GM21390 (cell line): ENCODE data around the gene MYL4.
"Not testable (repeated sequence)": the region's sequence is repeated elsewhere in the genome, so short reads cannot be mapped to it uniquely, and the experiment has no call there.

Experiments used
- ATAC-seq: cut with Tn5 transposase; IDR thresholded peaks from one replicate; pipeline ENCODE4 v1.9.1; 2021; ENCODE audit not compliant: unreplicated experiment

MYL4 gene

DNA sequence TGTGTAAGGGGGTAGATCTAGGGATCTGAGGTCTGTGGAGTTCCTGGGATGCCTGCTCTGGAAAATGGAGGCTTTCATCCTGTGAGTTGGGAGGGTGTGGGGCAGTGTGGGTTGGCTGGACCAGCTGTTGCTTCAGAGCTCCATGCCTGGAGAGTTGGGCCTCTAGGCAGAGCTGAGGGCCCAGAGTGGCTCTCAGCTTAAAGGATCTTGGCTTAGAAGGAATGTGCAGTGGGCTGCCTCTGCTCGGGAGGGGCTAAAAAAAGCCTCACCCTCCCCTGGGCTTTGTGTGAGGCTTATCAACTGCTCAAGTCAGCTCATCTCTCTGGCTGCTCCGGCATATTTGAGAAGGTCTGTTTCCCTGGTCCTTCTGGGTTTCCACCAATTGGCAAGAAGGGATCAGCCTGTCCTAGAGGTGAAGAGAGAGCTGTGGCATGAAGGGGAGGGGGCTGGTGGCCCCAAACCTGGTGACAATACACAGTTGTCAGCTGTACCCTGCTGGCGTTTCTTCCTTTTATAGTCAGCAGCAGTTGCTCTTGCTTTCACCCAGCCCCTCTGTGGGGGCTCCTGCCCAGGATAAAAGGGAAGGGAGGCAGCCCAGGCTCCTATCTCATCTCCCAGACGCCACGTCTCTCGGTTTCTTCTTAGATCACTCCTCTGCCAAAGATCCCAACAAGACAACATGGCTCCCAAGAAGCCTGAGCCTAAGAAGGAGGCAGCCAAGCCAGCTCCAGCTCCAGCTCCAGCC lies at the start of gene MYL4:
MYL4 (plus strand) TSS at position 605 of the 745 bp plus-strand sequence; CDS start at position 680, 75 bp downstream.
- ATAC-seq = no peak

DNA sequence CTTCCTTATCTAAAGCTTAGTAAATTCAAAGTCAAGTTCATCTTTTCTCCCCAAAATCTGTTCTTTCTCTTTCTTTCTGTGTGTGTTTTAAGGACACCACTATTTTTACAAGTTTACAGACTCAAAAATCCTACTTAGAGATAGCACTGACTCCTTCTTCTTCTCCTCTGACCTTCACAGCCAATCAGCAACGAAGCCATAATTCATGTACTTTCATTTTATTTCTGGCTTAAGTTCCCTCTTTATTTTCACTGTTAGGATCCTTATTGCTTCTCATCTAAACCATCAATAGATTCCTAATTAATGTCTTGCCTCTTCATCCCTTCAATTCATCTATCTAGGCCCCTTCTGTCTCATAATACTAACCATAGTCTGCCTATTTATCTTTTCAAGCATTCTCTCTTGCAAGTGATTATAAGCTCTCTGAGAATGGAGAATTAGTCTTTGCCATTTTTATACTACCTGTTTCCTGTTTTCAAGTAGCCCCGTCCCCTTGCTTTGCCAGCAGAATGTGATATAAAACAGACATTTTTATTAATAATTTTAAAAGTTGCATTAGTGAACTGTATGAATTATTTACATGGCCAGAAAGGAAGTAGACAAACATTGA lies 47.0 kb upstream of the MYL4 start:
- no peak for ATAC-seq

DNA sequence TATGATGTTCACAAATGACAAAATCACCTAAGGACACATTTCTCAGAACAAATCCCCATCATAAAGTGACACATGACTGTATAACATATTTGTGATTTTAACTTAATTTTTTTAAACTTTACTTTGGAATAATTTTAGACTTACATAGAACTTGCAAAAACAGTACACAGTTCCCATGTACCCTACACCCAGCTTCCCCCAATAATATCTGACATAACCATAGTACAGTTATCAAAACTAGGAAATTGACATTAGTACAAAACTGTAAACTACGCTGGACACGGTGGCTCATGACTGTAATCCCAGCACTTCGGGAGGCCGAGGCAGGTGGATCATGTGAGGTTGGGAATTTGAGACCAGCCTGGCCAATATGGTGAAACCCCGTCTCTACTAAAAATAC lies 44.9 kb upstream of the MYL4 start:
- ATAC-seq = no peak

DNA sequence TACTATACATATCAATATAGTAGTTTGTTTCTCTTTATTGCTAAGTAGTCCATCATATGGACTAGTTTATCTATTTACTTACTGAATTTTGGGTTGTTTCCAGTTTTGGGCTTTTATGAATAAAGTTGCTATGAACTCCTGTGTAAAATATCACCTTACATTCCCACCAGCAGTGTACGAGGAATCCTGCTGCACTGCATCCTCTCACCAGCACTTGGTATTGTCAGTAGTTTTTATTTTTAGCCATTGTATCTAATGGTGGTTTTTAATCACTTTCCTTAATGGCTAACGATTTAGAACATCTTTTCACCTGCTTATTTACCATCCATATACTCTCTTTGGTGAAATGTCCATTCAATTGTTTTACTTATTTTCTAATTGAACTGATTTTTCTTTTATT lies 44.0 kb upstream of the MYL4 start:
- ATAC-seq = no peak

DNA sequence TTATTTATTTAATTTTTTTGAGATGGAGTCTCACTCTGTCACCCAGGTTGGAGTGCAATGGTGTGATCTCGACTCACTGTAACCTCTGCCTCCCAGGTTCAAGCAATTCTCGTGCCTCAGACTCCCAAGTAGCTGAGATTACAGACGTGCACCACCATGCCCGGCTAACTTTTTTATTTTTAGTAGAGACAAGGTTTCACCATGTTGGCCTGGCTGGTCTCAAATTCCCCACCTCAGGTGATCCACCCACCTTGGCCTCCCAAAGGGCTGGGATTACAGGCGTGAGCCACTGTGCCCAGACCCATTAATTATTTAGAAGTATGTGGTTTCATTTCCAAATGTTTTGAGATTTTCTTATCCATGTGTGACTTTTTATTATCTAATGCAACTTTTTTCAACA lies 42.3 kb upstream of the MYL4 start:
- not testable (repeated sequence) for ATAC-seq

DNA sequence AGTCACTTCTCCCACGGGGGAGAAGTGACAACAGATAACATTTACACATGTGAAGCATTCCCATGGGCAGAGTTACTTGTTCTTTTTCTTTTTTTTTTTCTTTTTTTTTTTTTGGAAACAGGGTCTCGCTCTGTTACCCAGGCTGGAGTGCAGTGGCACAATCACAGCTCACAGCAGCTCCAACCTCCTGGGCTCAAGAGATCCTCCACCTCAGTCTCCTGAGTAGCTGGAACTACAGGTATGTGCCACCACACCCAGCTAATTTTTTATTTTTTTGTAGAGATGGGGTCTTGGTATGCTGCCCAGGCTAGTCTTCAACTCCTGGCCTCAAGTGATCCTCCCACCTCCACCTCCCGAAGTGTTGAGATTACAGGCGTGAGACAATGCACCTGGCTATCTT lies 40.3 kb upstream of the MYL4 start:
- ATAC-seq = not testable (repeated sequence)

DNA sequence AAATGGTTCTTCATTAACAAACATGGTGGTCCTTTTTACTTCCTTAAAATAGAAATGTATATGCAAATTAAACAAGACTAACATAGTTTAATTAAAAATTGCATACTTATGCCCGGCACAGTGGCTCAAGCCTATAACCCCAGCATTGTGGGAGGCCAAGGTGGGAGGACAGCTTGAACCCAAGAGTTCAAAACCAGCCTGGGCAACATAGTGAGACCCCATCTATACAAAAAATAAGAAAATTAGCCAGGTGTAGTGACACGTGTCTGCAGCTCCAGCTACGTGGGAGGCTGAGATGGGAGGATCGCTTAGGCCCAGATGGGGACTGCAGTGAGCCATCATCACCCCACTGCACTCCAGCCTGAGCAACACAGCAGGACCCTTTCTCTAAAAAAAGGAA lies 38.4 kb upstream of the MYL4 start:
- no peak for ATAC-seq

DNA sequence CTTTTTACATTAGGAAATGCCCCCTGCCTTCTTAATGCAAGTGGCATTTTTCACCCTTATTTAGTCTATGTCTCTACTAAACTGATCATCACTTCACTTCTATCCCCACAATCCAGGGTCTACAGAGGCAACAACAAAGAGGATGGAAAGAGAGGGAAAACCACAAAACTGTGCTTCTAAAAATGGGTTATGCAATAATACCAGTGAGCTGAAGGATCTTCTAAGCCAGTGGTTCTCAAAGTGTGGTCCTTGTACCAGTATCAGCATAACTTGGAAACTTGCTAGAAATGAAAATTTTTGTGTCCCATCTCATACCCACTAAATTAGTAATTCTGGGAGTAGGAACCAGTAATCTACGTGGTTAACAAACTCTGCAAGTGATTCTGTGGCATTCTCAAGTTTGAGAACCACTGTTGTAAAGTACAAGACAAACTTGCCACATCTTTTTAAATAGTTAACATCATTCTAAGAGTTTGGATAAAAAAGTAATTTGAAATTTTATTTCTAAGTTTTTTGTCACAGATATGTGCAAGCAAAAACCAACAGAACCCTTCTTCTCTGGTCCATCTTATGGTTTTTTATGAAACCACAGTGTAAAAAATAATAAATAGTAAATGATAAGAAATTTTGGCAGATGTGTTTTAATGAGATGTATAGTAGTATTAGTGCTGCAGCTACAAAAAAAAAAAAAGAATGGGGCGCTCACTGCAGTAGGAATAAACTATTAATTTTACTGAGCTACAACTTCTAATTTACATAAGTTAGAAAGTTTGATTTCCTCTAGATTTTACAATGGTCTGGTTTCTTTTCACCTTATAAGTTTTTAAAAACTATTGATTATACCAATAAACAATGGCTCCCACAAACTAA lies 36.2 kb upstream of the MYL4 start:
- ATAC-seq = no peak

DNA sequence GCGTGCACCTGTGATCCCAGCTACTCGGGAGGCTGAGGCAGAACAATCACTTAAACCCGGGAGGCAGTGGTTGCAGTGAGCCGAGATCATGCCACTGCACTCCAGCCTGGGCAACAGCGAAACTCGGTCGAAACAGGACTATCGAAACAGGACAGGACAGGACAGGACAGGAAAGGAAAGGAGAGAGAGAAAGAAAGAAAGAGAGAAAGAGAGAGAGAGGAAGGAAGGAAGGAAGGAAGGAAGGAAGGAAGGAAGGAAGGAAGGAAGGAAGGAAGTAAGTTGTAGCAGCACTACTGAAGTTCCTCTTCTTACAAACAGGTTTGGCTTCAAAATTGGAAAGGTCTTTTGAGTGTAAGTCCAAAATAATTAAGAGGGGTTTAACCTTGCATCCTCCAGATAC lies 34.3 kb upstream of the MYL4 start:
- not testable (repeated sequence) for ATAC-seq

DNA sequence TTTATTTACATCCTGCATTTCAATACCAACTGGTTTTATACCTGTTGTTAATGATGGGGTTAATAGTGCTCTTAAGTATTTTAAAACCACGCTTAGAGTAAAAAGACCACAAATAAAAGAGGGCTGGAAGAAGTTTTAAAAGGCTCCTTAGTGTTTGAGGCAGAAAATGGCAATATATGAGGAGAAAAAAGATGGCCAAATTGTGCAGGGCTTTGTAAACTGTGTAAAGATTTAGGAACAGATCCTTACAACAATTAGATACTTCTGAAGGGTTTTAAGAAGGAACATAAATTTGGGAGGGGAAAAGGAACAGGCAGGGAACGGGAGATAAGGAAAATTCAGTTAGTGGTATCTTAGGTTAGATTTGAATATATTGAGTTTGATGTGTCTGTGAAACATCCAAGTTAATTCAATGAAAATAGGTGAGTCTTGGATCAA lies 32.7 kb upstream of the MYL4 start:
- ATAC-seq = no peak

DNA sequence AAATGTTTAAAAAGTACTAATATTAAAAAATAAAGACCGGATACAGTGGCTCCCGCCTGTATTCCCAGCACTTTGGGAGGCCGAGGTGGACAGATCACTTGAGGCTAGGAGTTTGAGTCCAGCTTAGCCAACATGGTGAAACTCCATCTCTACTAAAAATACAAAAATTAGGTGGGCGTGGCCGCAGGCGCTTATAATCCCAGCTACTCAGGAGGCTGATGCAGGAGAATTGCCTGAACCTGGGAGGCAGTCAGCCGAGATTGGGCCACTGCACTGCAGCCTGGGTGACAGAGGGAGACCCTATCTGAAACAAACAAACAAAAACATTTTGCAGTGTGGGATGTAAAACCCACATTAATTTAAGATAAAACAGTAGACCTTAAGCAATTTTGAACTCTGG lies 31.9 kb upstream of the MYL4 start:
- ATAC-seq = no peak

DNA sequence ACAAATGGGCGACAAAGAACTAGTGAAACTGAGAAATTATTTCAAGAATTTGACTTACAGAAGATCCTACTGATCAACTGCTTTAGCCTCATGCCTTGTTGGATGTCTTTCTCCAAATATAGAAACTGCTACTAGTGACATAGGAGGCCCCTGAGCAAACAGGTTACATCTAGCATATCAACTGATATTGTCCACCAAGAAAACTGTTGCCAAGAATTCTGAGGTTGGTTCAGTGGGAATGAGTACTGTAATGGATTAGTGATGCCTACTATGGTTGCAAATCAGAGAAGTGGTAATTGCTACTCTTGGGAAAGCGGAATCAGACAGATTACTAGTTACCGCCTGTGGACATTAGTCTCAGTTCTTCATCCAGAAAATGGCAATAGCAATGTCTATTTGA lies 30.0 kb upstream of the MYL4 start:
- no peak for ATAC-seq

DNA sequence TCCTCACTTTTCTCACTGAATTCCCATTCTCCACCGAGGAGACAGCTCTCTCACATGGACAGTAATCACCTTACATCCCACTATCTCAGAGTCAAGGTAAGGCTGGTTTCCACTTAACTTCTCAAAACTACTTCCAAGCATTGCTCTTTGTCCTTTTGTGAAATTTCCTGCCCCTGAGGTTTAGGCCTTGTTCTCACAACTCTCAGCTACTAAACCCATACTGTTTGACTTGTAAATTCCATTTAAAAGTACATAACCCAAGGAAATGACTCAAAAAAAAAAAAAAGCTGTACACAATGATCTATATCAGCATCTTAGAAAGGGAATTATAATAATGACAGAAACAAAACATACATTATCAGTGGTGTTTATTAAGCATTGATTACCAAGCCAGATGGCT lies 28.8 kb upstream of the MYL4 start:
- ATAC-seq = no peak

DNA sequence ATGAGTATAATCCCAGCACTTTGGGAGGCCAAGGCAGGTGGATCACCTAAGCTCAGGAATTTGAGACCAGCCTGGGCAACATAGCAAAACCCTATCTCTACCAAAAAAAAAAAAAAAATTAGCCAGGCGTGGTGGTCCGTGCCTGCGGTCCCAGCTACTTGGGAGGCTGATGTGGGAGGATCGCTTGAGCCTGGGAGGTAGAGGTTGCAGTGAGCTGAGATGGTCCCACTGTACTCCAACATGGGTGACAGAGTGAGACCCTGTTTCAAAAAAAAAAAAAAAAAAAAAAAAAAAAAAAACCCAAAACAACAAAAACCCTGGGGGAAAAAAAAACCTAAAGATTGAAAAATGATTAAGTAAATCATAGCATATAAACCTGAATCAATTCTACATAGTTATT lies 28.2 kb upstream of the MYL4 start:
- ATAC-seq = not testable (repeated sequence)

DNA sequence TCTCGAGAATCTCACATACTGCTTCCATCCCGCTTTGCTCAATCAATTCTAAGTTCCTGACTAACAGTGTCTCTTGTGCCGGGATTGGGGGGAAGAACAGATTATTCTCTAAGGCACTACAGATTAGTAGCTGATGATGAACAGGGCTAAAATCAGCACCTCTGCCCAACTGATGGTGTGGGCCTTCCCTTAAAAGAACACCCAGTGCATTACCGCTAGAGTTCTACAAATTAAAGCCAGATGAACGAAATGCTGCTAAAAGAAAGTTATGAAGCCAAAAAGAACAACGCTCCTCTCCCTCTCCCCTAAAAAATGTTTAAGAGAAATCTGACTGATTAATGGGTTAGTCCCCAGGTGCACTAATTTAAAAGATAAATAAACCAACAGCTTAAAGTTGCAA lies 24.5 kb upstream of the MYL4 start:
- no peak for ATAC-seq

DNA sequence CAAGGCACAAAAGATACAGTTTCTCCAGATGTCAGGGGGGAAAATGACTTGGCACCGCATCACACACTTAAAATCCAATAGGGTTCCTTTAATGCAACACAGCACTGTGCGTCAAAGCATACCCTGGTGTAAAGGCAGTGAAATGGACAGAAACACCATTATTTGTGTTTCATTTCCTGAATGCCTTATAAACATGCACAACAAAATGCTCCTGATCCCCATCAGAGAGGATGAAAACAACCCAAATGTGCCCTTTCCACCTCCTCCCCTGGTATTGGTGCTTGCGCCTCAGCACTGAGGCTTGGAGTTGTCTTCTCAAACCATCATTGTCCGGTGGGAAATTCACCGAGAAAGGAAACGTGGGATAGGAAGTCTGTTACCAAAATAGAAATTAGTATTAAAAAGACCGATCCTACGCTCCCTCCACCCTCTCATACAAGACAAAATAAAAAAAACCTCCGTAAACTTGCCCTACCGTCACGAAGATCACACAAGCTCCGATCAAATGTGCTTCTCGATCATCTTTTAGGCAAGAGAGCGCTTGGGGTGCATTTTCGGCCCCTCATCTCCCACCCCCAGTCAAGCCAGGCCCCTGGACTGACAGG lies 20.8 kb upstream of the MYL4 start:
- no peak for ATAC-seq

DNA sequence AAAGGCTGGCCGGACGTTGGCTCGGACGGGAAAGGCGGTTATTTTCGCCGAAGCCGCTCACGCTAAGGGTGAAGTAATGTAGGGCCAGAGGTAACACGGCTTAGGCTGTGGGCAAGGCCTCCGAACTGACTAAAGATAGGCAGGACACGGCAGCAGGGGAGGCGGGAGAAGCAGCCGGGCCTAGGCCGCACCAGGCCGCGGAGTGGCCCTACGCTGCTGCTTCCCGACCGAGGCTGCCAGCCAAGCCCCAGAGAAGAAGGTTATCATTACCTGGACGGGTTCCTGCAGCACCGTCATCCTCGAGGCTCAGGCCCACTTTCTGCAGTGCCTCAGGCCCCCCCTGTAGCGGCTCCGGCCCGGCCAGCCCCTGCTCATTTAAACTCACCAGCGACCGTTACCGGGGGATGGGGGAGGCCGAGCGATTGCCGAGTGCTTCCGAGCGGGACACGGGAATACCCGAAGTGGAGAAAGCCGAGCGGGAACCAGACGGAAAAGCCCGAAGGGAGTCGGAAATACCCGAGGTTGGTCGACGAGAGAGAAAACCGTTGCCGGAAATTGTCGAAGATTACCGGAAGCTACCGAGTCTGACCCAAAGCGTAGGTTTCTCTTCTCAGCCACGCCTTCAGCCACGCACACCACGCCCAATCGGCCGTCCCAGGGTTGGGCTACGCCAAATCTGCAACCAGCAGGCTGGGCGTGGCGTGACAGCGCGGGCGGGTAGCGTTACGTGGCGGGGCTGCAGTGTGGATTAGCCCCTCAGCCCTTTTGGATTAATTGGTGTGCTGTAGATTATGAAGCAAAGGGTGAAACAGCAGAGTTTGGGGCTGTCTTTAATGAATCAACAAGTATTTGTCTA lies 20.0 kb upstream of the MYL4 start, which contains the start of gene CDC27:
CDC27 (minus strand) TSS at position 420 of the 856 bp plus-strand sequence; CDS start at position 297, 123 bp downstream.
- ATAC-seq = peak; percentile 92

DNA sequence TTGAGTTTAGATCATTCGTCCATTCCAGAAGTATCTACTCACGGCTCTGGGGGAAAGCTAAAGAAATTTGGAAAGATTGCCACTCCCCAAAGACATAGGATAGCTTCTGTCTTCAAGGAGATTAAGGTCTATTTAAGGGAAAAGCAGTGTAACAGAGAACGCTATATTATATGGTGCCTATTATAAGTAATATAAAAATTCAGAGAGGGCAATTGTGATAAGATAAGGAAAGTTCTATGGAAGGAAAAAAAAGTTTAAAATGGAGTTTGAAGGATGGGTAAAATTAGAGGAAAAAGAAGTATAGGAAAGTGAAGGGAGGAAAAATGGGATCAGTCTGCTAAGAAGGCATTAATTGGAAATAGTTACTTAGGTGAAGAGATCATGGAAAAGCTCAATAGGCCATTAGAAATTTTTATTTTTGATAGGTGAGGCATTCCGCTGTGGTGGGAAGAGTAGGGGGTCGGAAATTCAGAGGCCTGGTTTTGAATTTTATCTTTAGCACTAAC lies 19.4 kb upstream of the MYL4 start:
- ATAC-seq = no peak

DNA sequence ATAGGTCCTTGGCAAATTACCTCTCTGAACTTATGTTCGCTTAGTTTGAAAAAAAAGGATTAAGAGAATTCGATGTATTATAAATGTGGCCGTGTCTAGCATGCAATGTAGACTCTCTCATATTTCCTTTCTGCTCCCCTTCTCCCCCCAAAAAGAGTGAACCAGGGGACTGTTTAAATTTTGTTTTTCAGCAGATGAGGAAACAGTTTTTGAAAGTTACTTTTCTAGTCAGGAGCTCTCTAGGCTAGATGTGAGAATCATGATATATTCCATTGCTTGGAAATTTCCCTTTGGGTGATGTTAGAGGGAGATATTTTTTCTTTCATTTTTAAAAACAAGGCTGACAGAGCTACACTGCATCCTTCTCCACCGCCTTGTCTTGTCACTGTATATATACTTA lies 18.9 kb upstream of the MYL4 start:
- ATAC-seq = no peak

DNA sequence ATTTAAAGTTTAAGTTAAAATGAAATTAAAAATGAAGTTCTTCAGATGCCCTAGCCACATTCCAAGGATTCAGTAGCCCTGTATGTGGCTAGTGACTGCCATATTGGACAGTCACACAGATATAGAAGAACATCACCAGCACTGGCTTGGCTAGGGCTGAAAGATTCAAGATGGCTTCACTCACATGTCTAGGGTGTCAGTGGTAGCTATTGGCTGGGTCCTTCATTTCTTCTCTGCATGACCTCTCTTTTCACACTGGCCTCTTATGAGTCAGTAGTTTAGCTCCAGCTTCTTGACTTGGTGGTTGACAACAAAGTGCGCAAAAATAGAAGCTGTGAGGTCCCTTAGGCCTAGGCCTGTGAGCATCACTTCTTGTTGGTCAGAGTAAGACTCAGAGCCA lies 18.4 kb upstream of the MYL4 start:
- no peak for ATAC-seq
